GM23338 (cell line): ENCODE measurements around the gene CYP26C1. TPM values are rescaled to one million over a fixed set of nuclear protein-coding genes. Genes with fewer than 3 reads are reported as not detected.

Experiments used
- ATAC-seq: fragments of 200-7000 bp; cut with Tn5 transposase; 3 replicates; pipeline ENCODE4 v1.9.1; 2020
- DNase-seq: peaks from one replicate; pipeline ENCODE4 v3.0.0-alpha.2; 2015; ENCODE audit warnings: low spot score
- H2AFZ ChIP-seq: fragments of 200-600 bp; sonication (generic); 2 replicates; pipeline ENCODE4 v1.8.0; 2016; ENCODE audit warnings: antibody characterized with exemption, mild to moderate bottlenecking, moderate library complexity
- H3F3A ChIP-seq: fragments of 200-600 bp; sonication (generic); replicated peaks from 2 replicates; pipeline ENCODE4 v1.8.0; 2017; ENCODE audit warnings: antibody characterized with exemption, mixed run types, low read depth
- H3K27ac ChIP-seq: fragments of 200-600 bp; sonication (generic); 2 replicates; pipeline ENCODE4 v1.6.1; 2016; ENCODE audit warnings: low read depth
- H3K27me3 ChIP-seq: fragments of 200-600 bp; sonication (generic); 2 replicates; pipeline ENCODE4 v1.8.0; 2016; ENCODE audit warnings: mild to moderate bottlenecking, mixed run types, moderate library complexity; ENCODE audit not compliant: insufficient read depth
- H3K36me3 ChIP-seq: fragments of 200-600 bp; sonication (generic); 2 replicates; pipeline ENCODE4 v1.8.0; 2016; ENCODE audit warnings: mild to moderate bottlenecking; ENCODE audit not compliant: insufficient read depth
- H3K4me1 ChIP-seq: fragments of 200-600 bp; sonication (generic); 2 replicates; pipeline ENCODE4 v1.8.0; 2016; ENCODE audit warnings: mild to moderate bottlenecking, moderate library complexity; ENCODE audit not compliant: insufficient read depth
- H3K4me2 ChIP-seq: fragments of 200-600 bp; sonication (generic); 2 replicates; pipeline ENCODE4 v1.7.1; 2017; ENCODE audit warnings: mixed run types
- H3K4me3 ChIP-seq: fragments of 200-600 bp; sonication (generic); 2 replicates; pipeline ENCODE4 v1.6.1; 2016; ENCODE audit warnings: mixed run types
- H3K79me2 ChIP-seq: fragments of 200-600 bp; sonication (generic); replicated peaks from 2 replicates; pipeline ENCODE4 v1.8.0; 2017; ENCODE audit warnings: mild to moderate bottlenecking; ENCODE audit not compliant: insufficient read depth
- H3K9me2 ChIP-seq: fragments of 200-600 bp; sonication (generic); 2 replicates; pipeline ENCODE4 v1.8.0; 2017; ENCODE audit not compliant: insufficient read depth
- H4K20me1 ChIP-seq: fragments of 200-600 bp; sonication (generic); replicated peaks from 2 replicates; pipeline ENCODE4 v1.8.0; 2017; ENCODE audit warnings: mild to moderate bottlenecking; ENCODE audit not compliant: insufficient read depth
- H3K27ac Mint-ChIP-seq: 2 replicates; pipeline ENCODE4 v1.8.0; 2020; ENCODE audit warnings: inconsistent platforms, mild to moderate bottlenecking, moderate library complexity, mixed read lengths
- H3K27me3 Mint-ChIP-seq: 3 replicates; pipeline ENCODE4 v1.8.0; 2022; ENCODE audit warnings: low read depth, mild to moderate bottlenecking, moderate library complexity, mixed read lengths, inconsistent platforms; ENCODE audit not compliant: insufficient read depth, poor library complexity
- H3K36me3 Mint-ChIP-seq: 3 replicates; pipeline ENCODE4 v1.8.0; 2021; ENCODE audit warnings: low read depth, mild to moderate bottlenecking, inconsistent platforms, moderate library complexity, mixed read lengths
- H3K4me1 Mint-ChIP-seq: 3 replicates; pipeline ENCODE4 v1.8.0; 2020; ENCODE audit warnings: mild to moderate bottlenecking, inconsistent platforms, mixed read lengths
- H3K4me3 Mint-ChIP-seq: 3 replicates; pipeline ENCODE4 v1.8.0; 2021; ENCODE audit warnings: moderate library complexity, mild to moderate bottlenecking, inconsistent platforms, mixed read lengths
- H3K9me3 Mint-ChIP-seq: 3 replicates; pipeline ENCODE4 v1.8.0; 2020; ENCODE audit warnings: moderate library complexity, mild to moderate bottlenecking, inconsistent platforms, mixed read lengths
- CREB1 ChIP-seq: fragments of 250-450 bp; sonication (Bioruptor Pico); IDR thresholded peaks from 2 replicates; pipeline ENCODE4 v1.5.0; 2020; ENCODE audit warnings: low read depth, mild to moderate bottlenecking, moderate library complexity
- JUNB ChIP-seq: IDR thresholded peaks from one replicate; pipeline ENCODE4 v1.6.1; 2016; ENCODE audit warnings: antibody characterized with exemption; ENCODE audit not compliant: unreplicated experiment
- NANOG ChIP-seq: IDR thresholded peaks from 2 replicates; pipeline ENCODE4 v1.6.1; 2016; ENCODE audit warnings: antibody characterized with exemption, borderline replicate concordance
- ZNF114 ChIP-seq: fragments of 250-450 bp; sonication (Bioruptor Pico); IDR thresholded peaks from 2 replicates; pipeline ENCODE4 v1.5.0; 2020; ENCODE audit warnings: mild to moderate bottlenecking, moderate library complexity
- polyA plus RNA-seq: library from polyadenylated mRNA; unstranded; fragments of >200 nt; fragmentation: Nextera tagmentation; extraction: Ambion mirVana; gene quantifications from 2 replicates; pipeline ENCODE4 v1.2.1, GENCODE V29; 2016
- total RNA-seq: library from RNA; depleted of rRNA; stranded (reverse); fragments of >200 nt; shearing (Covaris generic); gene quantifications from 2 replicates; pipeline ENCODE4 v1.2.3, GENCODE V29; 2014
- TF ChIP-seq, protein P1 (sequence below): fragments of 250-450 bp; sonication (Bioruptor Pico); IDR thresholded peaks from 2 replicates; pipeline ENCODE4 v1.5.0; 2020; ENCODE audit warnings: mild to moderate bottlenecking, moderate library complexity
- TF ChIP-seq, protein P2 (sequence below): IDR thresholded peaks from one replicate; pipeline ENCODE4 v1.6.1; 2018; ENCODE audit warnings: antibody characterized with exemption; ENCODE audit not compliant: unreplicated experiment

The CYP26C1 gene
- total and polyA plus RNA-seq, 2 experiments from 2014 or later: 0.24 TPM; not detected in 1

DNA sequence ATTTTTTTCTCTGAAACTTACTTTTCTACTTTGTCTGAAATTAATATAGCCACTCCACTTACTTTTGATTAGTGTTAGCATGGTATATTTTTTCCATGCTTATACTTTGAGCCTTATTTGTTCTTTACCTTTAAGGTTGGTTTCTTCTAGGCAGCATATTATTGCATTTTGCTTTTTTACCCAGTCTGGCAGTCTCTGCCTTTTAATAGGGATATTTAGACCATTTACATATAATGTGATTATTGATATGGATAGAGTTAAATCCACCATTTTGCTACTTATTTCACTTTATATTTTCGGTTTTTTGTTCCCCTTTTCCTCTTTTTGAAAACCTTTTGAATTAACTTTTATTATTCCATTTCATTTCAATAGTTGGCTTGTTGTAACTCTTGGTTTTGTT, 43.4 kb downstream of the CYP26C1 start (continued):
- TF ChIP-seq, protein P1, sequence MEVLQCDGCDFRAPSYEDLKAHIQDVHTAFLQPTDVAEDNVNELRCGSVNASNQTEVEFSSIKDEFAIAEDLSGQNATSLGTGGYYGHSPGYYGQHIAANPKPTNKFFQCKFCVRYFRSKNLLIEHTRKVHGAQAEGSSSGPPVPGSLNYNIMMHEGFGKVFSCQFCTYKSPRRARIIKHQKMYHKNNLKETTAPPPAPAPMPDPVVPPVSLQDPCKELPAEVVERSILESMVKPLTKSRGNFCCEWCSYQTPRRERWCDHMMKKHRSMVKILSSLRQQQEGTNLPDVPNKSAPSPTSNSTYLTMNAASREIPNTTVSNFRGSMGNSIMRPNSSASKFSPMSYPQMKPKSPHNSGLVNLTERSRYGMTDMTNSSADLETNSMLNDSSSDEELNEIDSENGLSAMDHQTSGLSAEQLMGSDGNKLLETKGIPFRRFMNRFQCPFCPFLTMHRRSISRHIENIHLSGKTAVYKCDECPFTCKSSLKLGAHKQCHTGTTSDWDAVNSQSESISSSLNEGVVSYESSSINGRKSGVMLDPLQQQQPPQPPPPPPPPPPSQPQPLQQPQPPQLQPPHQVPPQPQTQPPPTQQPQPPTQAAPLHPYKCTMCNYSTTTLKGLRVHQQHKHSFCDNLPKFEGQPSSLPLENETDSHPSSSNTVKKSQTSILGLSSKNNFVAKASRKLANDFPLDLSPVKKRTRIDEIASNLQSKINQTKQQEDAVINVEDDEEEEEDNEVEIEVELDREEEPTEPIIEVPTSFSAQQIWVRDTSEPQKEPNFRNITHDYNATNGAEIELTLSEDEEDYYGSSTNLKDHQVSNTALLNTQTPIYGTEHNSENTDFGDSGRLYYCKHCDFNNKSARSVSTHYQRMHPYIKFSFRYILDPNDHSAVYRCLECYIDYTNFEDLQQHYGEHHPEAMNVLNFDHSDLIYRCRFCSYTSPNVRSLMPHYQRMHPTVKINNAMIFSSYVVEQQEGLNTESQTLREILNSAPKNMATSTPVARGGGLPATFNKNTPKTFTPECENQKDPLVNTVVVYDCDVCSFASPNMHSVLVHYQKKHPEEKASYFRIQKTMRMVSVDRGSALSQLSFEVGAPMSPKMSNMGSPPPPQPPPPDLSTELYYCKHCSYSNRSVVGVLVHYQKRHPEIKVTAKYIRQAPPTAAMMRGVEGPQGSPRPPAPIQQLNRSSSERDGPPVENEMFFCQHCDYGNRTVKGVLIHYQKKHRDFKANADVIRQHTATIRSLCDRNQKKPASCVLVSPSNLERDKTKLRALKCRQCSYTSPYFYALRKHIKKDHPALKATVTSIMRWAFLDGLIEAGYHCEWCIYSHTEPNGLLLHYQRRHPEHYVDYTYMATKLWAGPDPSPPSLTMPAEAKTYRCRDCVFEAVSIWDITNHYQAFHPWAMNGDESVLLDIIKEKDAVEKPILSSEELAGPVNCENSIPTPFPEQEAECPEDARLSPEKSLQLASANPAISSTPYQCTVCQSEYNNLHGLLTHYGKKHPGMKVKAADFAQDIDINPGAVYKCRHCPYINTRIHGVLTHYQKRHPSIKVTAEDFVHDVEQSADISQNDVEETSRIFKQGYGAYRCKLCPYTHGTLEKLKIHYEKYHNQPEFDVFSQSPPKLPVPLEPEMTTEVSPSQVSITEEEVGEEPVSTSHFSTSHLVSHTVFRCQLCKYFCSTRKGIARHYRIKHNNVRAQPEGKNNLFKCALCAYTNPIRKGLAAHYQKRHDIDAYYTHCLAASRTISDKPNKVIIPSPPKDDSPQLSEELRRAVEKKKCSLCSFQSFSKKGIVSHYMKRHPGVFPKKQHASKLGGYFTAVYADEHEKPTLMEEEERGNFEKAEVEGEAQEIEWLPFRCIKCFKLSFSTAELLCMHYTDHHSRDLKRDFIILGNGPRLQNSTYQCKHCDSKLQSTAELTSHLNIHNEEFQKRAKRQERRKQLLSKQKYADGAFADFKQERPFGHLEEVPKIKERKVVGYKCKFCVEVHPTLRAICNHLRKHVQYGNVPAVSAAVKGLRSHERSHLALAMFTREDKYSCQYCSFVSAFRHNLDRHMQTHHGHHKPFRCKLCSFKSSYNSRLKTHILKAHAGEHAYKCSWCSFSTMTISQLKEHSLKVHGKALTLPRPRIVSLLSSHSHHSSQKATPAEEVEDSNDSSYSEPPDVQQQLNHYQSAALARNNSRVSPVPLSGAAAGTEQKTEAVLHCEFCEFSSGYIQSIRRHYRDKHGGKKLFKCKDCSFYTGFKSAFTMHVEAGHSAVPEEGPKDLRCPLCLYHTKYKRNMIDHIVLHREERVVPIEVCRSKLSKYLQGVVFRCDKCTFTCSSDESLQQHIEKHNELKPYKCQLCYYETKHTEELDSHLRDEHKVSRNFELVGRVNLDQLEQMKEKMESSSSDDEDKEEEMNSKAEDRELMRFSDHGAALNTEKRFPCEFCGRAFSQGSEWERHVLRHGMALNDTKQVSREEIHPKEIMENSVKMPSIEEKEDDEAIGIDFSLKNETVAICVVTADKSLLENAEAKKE (CRISPR knock-in tag): no peak
- no peak for TF ChIP-seq ZNF114
- TF ChIP-seq JUNB: no peak
- no peak for TF ChIP-seq CREB1

DNA sequence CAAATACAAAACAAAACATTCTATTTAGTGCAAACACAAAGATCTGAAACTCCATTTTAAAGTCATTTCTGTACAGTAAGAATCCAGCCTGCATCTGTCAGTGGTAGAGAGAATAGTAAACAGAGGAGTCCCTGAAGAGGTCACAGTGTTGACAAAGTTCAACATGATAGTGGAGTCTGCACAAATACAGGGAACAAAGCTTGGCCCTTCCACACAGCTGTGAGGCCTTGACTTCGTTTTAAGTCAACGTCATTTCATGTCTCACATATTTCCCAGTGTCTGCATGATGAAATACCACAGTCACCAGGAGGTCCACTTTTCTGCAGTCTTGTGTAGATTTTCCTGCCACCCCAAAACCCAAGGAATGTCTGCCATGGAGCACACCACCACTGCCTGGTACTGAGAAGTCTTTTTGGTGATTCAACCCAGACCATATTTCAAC, 46.1 kb downstream of the CYP26C1 start:
- Histone ChIP-seq H3F3A (no peaks in the 10 kb centered on the region), H4K20me1 (no peaks in the 10 kb centered on the region), H3K4me1 (no peaks in the 10 kb centered on the region), H3K36me3 (no peaks in the 10 kb centered on the region), H3K27me3 (no peaks in the 10 kb centered on the region), H3K27ac (no peak overlapping the region), H3K4me3 (no peak overlapping the region), H3K9me2 (no peaks in the 10 kb centered on the region), H3K4me2 (no peak overlapping the region), H3K79me2 (no peaks in the 10 kb centered on the region), H2AFZ (peak overlapping the region; percentile 49; the same call in 1 of the 2 replicates)
- no peak overlapping the region for H3K4me3 Mint-ChIP-seq
- ATAC-seq (no peak), DNase-seq (no peak)
- H3K4me1 Mint-ChIP-seq: peaks cover 16% of the 10 kb centered on the region
- H3K27ac Mint-ChIP-seq: no peak overlapping the region
- H3K36me3 Mint-ChIP-seq: peaks cover 3% of the 10 kb centered on the region; the same call in 2 of the 3 replicates
- peaks cover 19% of the 10 kb centered on the region; the same call in 2 of the 3 replicates for H3K9me3 Mint-ChIP-seq
- TF ChIP-seq NANOG: no peak
- TF ChIP-seq ZNF114: no peak
- no peak for TF ChIP-seq CREB1
- TF ChIP-seq, protein P2, sequence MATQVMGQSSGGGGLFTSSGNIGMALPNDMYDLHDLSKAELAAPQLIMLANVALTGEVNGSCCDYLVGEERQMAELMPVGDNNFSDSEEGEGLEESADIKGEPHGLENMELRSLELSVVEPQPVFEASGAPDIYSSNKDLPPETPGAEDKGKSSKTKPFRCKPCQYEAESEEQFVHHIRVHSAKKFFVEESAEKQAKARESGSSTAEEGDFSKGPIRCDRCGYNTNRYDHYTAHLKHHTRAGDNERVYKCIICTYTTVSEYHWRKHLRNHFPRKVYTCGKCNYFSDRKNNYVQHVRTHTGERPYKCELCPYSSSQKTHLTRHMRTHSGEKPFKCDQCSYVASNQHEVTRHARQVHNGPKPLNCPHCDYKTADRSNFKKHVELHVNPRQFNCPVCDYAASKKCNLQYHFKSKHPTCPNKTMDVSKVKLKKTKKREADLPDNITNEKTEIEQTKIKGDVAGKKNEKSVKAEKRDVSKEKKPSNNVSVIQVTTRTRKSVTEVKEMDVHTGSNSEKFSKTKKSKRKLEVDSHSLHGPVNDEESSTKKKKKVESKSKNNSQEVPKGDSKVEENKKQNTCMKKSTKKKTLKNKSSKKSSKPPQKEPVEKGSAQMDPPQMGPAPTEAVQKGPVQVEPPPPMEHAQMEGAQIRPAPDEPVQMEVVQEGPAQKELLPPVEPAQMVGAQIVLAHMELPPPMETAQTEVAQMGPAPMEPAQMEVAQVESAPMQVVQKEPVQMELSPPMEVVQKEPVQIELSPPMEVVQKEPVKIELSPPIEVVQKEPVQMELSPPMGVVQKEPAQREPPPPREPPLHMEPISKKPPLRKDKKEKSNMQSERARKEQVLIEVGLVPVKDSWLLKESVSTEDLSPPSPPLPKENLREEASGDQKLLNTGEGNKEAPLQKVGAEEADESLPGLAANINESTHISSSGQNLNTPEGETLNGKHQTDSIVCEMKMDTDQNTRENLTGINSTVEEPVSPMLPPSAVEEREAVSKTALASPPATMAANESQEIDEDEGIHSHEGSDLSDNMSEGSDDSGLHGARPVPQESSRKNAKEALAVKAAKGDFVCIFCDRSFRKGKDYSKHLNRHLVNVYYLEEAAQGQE: no peak
- H3K27me3 Mint-ChIP-seq: peaks cover 7% of the 10 kb centered on the region
